NT2/D1 (cell line): ENCODE data around the gene PURA.

ENCODE experiments used
- SUZ12 ChIP-seq: IDR thresholded peaks from 2 replicates; pipeline ENCODE4 v1.6.1; 2011; ENCODE audit not compliant: insufficient read length, insufficient read depth; ENCODE audit errors: extremely low read depth
- YY1 ChIP-seq: IDR thresholded peaks from 2 replicates; pipeline ENCODE4 v1.6.1; 2011; ENCODE audit not compliant: insufficient read length, insufficient read depth
- ZNF274 ChIP-seq: IDR thresholded peaks from 2 replicates; pipeline ENCODE4 v1.6.1; 2011; ENCODE audit warnings: mild to moderate bottlenecking, low read depth, low read length

DNA sequence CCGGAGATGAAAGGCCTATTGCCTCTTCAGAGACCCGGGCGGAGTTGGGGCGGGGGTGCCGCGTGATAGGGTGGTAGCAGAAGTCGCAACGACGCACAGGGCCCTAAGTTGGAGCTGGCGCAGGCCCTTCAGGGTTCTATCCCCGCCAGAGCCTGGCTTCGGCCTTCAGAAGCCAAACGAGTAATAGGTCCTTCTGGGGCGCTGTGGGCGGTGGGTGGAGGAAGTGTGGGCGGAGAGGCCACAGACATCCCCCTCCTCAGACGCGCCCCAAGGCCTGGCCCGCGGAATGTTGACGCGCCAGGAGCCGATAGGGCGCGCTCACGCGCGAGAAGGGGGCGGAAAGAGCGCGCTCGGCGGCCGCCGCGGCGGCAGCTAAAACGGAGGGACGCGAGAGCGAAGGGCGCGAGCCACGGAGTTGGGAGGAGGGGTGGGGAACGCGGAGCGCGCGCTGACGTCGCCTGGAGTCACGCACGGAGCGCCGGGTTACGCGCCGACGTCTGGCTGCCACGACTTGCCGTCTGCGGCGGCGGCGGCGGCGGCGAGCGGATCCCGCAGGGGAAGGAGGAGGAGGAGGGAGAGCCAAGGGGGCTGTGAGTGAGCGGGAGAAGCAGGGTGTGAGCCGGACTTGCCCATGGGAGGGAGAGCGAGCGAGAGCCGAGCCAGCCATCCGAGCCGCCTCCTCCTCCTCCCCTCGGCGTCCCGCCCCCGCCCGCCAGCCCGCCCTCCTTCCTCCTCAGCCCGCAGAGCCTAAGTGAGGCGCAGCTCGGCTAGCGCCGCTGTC, 6.4 kb upstream of the PURA start:
- TF ChIP-seq YY1 (no peak), ZNF274 (no peak), SUZ12 (no peak)
